Endothelial cell of umbilical vein (primary cell): ENCODE measurements around the gene HDLBP. TPM values are rescaled to one million over a fixed set of nuclear protein-coding genes. Genes with fewer than 3 reads are reported as not detected.

ENCODE experiments used
- BruUV-seq: library from RNA; stranded (reverse); fragments of 400-500 nt; replicated peaks from 2 replicates; lab custom pipeline; 2021; lab: Mats Ljungman, UMichigan
- CTCF ChIA-PET: fragments of 300-600, 350-600 bp; sonication (Branson Sonifier 250); formaldehyde crosslinking; loops from one replicate; lab custom pipeline; 2021; ENCODE audit warnings: antibody characterized with exemption, inconsistent platforms; lab: Charles Lee
- POLR2A ChIA-PET: fragments of 300-600, 350-600 bp; sonication (Branson Sonifier 250); formaldehyde crosslinking; loops from one replicate; lab custom pipeline; 2021; ENCODE audit warnings: antibody characterized with exemption, inconsistent platforms; lab: Charles Lee
- DNase-seq: peaks from one replicate; pipeline ENCODE4 v3.0.0-alpha.2; 2011; ENCODE audit warnings: low read depth, low spot score
- FAIRE-seq: peaks from 2 replicates; lab custom pipeline; 2011; peaks lifted over from hg19 to GRCh38; lab: Jason Lieb, UNC
- H2AFZ ChIP-seq: 2 replicates; pipeline ENCODE4 v1.6.0; 2012; ENCODE audit warnings: low read depth, low read length, control low read depth, inconsistent platforms
- H3K27ac ChIP-seq: 2 replicates; pipeline ENCODE4 v1.5.1; 2011; ENCODE audit warnings: low read depth, mild to moderate bottlenecking, control low read depth, low read length, moderate library complexity; ENCODE audit not compliant: insufficient read depth
- H3K27me3 ChIP-seq, 2 experiments: 2 replicates each; pipeline versions ENCODE4 v1.6.0 to v1.6.1; 2011; ENCODE audit warnings: low read length in 2 of 2, mixed read lengths in 1 of 2; ENCODE audit not compliant: control insufficient read depth in 2 of 2, insufficient read depth in 2 of 2
- H3K36me3 ChIP-seq, 2 experiments: 2 replicates in 1 of 2; 3 replicates in 1 of 2; pipeline ENCODE4 v1.5.1; 2011; ENCODE audit warnings: low read length in 2 of 2, mild to moderate bottlenecking in 1 of 2, moderate library complexity in 1 of 2; ENCODE audit not compliant: control insufficient read depth in 2 of 2, insufficient read depth in 2 of 2; ENCODE audit errors: extremely low read depth in 1 of 2
- H3K4me1 ChIP-seq: 3 replicates; pipeline ENCODE4 v1.5.1; 2011; ENCODE audit warnings: mild to moderate bottlenecking, low read length; ENCODE audit not compliant: control insufficient read depth, insufficient read depth; ENCODE audit errors: extremely low read depth
- H3K4me2 ChIP-seq: 2 replicates; pipeline ENCODE4 v1.6.1; 2011; ENCODE audit warnings: low read length, control low read depth, mixed read lengths; ENCODE audit not compliant: insufficient read depth
- H3K4me3 ChIP-seq, 3 experiments: fragments of 200-600 bp in 1 of 3; sonication (generic), shearing (Covaris generic) in 1 of 3; replicated peaks in 1 of 3; 2 replicates each; pipeline ENCODE4 v1.5.1; 2011 to 2016; ENCODE audit warnings: control low read depth in 3 of 3, low read length in 3 of 3, mild to moderate bottlenecking in 2 of 3, inconsistent platforms in 1 of 3, low read depth in 1 of 3, moderate library complexity in 1 of 3; ENCODE audit not compliant: insufficient read depth in 1 of 3
- H3K79me2 ChIP-seq: 2 replicates; pipeline ENCODE4 v1.6.0; 2012; ENCODE audit warnings: low read length, inconsistent platforms; ENCODE audit not compliant: control insufficient read depth, insufficient read depth
- H3K9ac ChIP-seq: replicated peaks from 2 replicates; pipeline ENCODE3; 2011; ENCODE audit warnings: low read length, control low read depth; ENCODE audit not compliant: insufficient read depth; ENCODE audit errors: extremely low read depth
- H3K9me1 ChIP-seq: replicated peaks from 3 replicates; pipeline ENCODE4 v1.6.0; 2011; ENCODE audit warnings: mild to moderate bottlenecking, low read length; ENCODE audit not compliant: control insufficient read depth, insufficient read depth; ENCODE audit errors: extremely low read depth
- H3K9me3 ChIP-seq: replicated peaks from 2 replicates; pipeline ENCODE4 v1.5.1; 2012; ENCODE audit warnings: low read length, inconsistent platforms; ENCODE audit not compliant: control insufficient read depth, insufficient read depth
- H4K20me1 ChIP-seq: replicated peaks from 2 replicates; pipeline ENCODE3; 2011; ENCODE audit warnings: mild to moderate bottlenecking, low read length; ENCODE audit not compliant: control insufficient read depth, insufficient read depth; ENCODE audit errors: extremely low read depth
- EZH2 ChIP-seq: IDR thresholded peaks from 2 replicates; pipeline ENCODE4 v1.6.1; 2012; ENCODE audit warnings: borderline replicate concordance, low read depth, mild to moderate bottlenecking, moderate library complexity, low read length, inconsistent platforms; ENCODE audit not compliant: severe bottlenecking
- FOS ChIP-seq: IDR thresholded peaks from 2 replicates; pipeline ENCODE4 v1.6.1; 2011; ENCODE audit warnings: mild to moderate bottlenecking, low read length, moderate library complexity, borderline replicate concordance; ENCODE audit not compliant: insufficient read depth
- GATA2 ChIP-seq: IDR thresholded peaks from 2 replicates; pipeline ENCODE4 v1.7.0; 2011; ENCODE audit warnings: low read depth, mild to moderate bottlenecking, moderate library complexity, mixed read lengths, low read length; ENCODE audit not compliant: insufficient read length, insufficient read depth
- JUN ChIP-seq: IDR thresholded peaks from 2 replicates; pipeline ENCODE4 v1.6.1; 2011; ENCODE audit warnings: borderline replicate concordance, low read depth; ENCODE audit not compliant: insufficient read length, insufficient read depth
- MYC ChIP-seq: IDR thresholded peaks from one replicate; pipeline ENCODE4 v1.6.1; 2011; ENCODE audit warnings: mild to moderate bottlenecking, low read depth, low read length
- POLR2A ChIP-seq: IDR thresholded peaks from 2 replicates; pipeline ENCODE4 v1.6.1; 2012; ENCODE audit warnings: low read depth, mild to moderate bottlenecking, control low read depth, low read length
- POLR2AphosphoS5 ChIP-seq: IDR thresholded peaks from 2 replicates; pipeline ENCODE4 v1.6.1; 2012; ENCODE audit warnings: low read depth, mild to moderate bottlenecking, control low read depth, low read length, moderate library complexity; ENCODE audit not compliant: insufficient read depth
- dilution Hi-C: fragments of 300-500 bp; cut with MboI; formaldehyde crosslinking; loops from one replicate; pipeline ENCODE4 v1.15.0; 2019; ENCODE audit warnings: low sequenced_read_pairs; ENCODE audit not compliant: extremely low pct_ligation_motif_present
- intact Hi-C: fragments of 100-400 bp; cut with micrococcal nuclease; formaldehyde crosslinking; loops from one replicate; pipeline ENCODE4 v1.10.0; 2022
- polyA plus RNA-seq, 4 experiments: library from polyadenylated mRNA; depleted of rRNA in 3 of 4; stranded (reverse) in 3 of 4; unstranded in 1 of 4; fragments of >200 nt; gene quantifications; 2 replicates each; pipeline versions ENCODE4 v1.2.1 to v1.2.3, GENCODE V29; 2011 to 2012; ENCODE audit warnings: missing spikeins in 1 of 4
- total RNA-seq: library from RNA; stranded (reverse); gene quantifications from 2 replicates; pipeline ENCODE4 v1.2.3, GENCODE V29; 2021
- TF ChIP-seq, protein P1 (sequence below), 2 donors: IDR thresholded peaks; 1 replicate in 1 of 2; 2 replicates in 1 of 2; pipeline ENCODE4 v1.5.1; 2011; ENCODE audit warnings: low read length in 2 of 2, mild to moderate bottlenecking in 2 of 2, moderate library complexity in 2 of 2, control low read depth in 1 of 2, inconsistent platforms in 1 of 2, low read depth in 1 of 2; ENCODE audit not compliant: insufficient read depth in 1 of 2; ENCODE audit errors: extremely low read depth in 1 of 2
- TF ChIP-seq, protein P2 (sequence below): IDR thresholded peaks from 2 replicates; pipeline ENCODE4 v1.6.1; 2011; ENCODE audit not compliant: insufficient read depth, insufficient read length

Gene HDLBP
- total and polyA plus RNA-seq, 2 donors (not counting 3 experiments of a cell fraction or from before 2014, with no cell fraction given): 379 to 569 TPM

DNA sequence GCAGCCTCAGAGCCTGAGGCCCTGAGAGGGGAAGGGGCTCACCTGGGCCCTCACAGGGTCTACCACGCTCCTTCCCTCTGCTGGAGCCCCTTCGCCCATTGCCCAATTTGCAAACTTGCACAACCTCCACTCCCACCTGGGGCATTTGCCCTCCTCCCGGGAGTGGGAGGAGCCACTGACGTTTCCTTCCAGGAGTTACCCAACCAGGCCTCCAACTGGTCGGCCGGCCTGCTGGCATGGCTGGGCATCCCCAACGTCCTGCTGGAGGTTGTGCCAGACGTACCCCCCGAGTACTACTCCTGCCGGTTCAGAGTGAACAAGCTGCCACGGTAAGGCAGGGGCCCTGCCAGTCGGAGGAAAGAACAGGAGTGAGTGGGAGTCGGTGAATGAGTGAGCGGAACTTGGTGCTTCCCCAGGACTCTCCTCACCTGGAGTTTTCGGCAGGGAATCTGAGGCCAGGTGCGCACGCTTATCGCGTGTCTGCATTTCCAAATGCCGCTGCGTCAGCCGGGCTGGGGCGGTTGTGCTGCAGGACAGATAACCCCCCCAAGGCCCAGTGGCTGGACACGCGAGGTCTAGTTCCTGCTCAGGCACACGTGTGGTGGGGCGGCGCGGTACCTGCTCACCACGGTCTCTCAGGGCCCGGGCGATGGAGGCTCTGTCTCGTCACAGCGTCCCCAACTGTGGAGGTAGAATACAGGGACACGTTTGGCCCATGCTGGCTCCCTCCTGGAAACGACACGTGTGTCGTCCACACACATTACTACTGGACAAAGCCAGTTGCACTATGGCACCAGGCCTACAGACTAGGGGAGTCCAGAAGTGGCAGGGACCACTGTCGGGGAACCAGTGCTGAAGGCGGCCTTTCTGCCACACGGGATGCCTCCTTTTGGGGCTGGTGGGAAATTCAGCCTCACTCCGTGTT is 115.3 kb downstream of the HDLBP start:
- H3K9me1 ChIP-seq: no peaks in the 10 kb centered on the region
- no TSS peak for BruUV-seq
- TF ChIP-seq POLR2A: no peak
- TF ChIP-seq, protein P1, sequence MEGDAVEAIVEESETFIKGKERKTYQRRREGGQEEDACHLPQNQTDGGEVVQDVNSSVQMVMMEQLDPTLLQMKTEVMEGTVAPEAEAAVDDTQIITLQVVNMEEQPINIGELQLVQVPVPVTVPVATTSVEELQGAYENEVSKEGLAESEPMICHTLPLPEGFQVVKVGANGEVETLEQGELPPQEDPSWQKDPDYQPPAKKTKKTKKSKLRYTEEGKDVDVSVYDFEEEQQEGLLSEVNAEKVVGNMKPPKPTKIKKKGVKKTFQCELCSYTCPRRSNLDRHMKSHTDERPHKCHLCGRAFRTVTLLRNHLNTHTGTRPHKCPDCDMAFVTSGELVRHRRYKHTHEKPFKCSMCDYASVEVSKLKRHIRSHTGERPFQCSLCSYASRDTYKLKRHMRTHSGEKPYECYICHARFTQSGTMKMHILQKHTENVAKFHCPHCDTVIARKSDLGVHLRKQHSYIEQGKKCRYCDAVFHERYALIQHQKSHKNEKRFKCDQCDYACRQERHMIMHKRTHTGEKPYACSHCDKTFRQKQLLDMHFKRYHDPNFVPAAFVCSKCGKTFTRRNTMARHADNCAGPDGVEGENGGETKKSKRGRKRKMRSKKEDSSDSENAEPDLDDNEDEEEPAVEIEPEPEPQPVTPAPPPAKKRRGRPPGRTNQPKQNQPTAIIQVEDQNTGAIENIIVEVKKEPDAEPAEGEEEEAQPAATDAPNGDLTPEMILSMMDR (IDR thresholded peaks at IDR 0.05; ENCODE audit: extremely low read depth in 1 of 2, insufficient read depth in 1 of 2, low read depth in 1 of 2, low read length in 2 of 2): no peak
- TF ChIP-seq FOS: no peak
- no peak for TF ChIP-seq EZH2
- no peak for TF ChIP-seq POLR2AphosphoS5
- TF ChIP-seq, protein P2, sequence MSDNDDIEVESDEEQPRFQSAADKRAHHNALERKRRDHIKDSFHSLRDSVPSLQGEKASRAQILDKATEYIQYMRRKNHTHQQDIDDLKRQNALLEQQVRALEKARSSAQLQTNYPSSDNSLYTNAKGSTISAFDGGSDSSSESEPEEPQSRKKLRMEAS: no peak
- TF ChIP-seq GATA2: no peak
- TF ChIP-seq JUN: no peak
- TF ChIP-seq MYC: no peak
- no peaks in the 10 kb centered on the region for H3K9me3 ChIP-seq
- no peaks in the 10 kb centered on the region for H4K20me1 ChIP-seq
- H3K9ac ChIP-seq: no peak overlapping the region
- no peak overlapping the region for H3K4me3 ChIP-seq
- ChIA-PET POLR2A (no interaction called here), CTCF (no interaction called here)
- H2AFZ ChIP-seq: no peak overlapping the region
- H3K4me1 ChIP-seq: no peaks in the 10 kb centered on the region
- FAIRE-seq (no peak), DNase-seq (no peak)
- no peak overlapping the region for H3K27ac ChIP-seq
- no peaks in the 10 kb centered on the region for H3K79me2 ChIP-seq
- no peak overlapping the region for H3K4me2 ChIP-seq
- no peaks in the 10 kb centered on the region for H3K27me3 ChIP-seq
- intact Hi-C loops: no loop called here
- dilution Hi-C loops: no loop called here
- no peaks in the 10 kb centered on the region for H3K36me3 ChIP-seq
